H9 (cell line): ENCODE data around the gene AARSD1. TPM values are rescaled to one million over a fixed set of nuclear protein-coding genes. Genes with fewer than 3 reads are reported as not detected.
"Not testable (repeated sequence)": the region's sequence is repeated elsewhere in the genome, so short reads cannot be mapped to it uniquely, and the experiment has no call there.

ENCODE experiments used
- DNase-seq: peaks from one replicate; pipeline ENCODE4 v3.0.0-alpha.2; 2017
- H2AFZ ChIP-seq: one replicate; pipeline ENCODE4 v1.6.1; 2013; ENCODE audit warnings: mild to moderate bottlenecking, low read length, control low read depth, moderate library complexity
- H2AK5ac ChIP-seq: 2 replicates; pipeline ENCODE4 v1.6.1; 2013; ENCODE audit warnings: low read length, control low read depth, mixed read lengths; ENCODE audit not compliant: insufficient read length
- H2BK120ac ChIP-seq: one replicate; pipeline ENCODE4 v1.6.1; 2013; ENCODE audit warnings: low read depth, mild to moderate bottlenecking, low read length, control low read depth, inconsistent platforms; ENCODE audit not compliant: poor library complexity, severe bottlenecking
- H2BK12ac ChIP-seq: 2 replicates; pipeline ENCODE4 v1.6.1; 2013; ENCODE audit warnings: low read length, control low read depth, mixed read lengths, low read depth; ENCODE audit not compliant: insufficient read length
- H2BK15ac ChIP-seq: 2 replicates; pipeline ENCODE4 v1.6.1; 2013; ENCODE audit warnings: low read depth, low read length, control low read depth
- H2BK20ac ChIP-seq: one replicate; pipeline ENCODE4 v1.6.1; 2013; ENCODE audit warnings: low read depth, mild to moderate bottlenecking, low read length, control low read depth, inconsistent platforms; ENCODE audit not compliant: poor library complexity, severe bottlenecking
- H2BK5ac ChIP-seq: 2 replicates; pipeline ENCODE4 v1.6.1; 2013; ENCODE audit warnings: low read length, control low read depth, mixed read lengths; ENCODE audit not compliant: insufficient read length
- H3K14ac ChIP-seq: 2 replicates; pipeline ENCODE4 v1.6.1; 2013; ENCODE audit warnings: low read length, control low read depth; ENCODE audit not compliant: insufficient read depth
- H3K18ac ChIP-seq: 2 replicates; pipeline ENCODE4 v1.6.1; 2013; ENCODE audit warnings: low read depth, mild to moderate bottlenecking, mixed read lengths, low read length, control low read depth; ENCODE audit not compliant: insufficient read length
- H3K23ac ChIP-seq: 2 replicates; pipeline ENCODE4 v1.6.1; 2013; ENCODE audit warnings: low read length, control low read depth, mixed read lengths, low read depth; ENCODE audit not compliant: insufficient read length
- H3K23me2 ChIP-seq: 2 replicates; pipeline ENCODE4 v1.6.1; 2013; ENCODE audit warnings: low read depth, mild to moderate bottlenecking, mixed read lengths, low read length, control low read depth; ENCODE audit not compliant: insufficient read length, poor library complexity, severe bottlenecking
- H3K27ac ChIP-seq: 2 replicates; pipeline ENCODE4 v1.5.1; 2013; ENCODE audit warnings: low read length, control low read depth, mixed read lengths, low read depth; ENCODE audit not compliant: insufficient read length
- H3K27me3 ChIP-seq: 2 replicates; pipeline ENCODE4 v1.6.1; 2013; ENCODE audit warnings: low read length, control low read depth, inconsistent platforms; ENCODE audit not compliant: insufficient read depth
- H3K4ac ChIP-seq: 2 replicates; pipeline ENCODE4 v1.6.1; 2013; ENCODE audit warnings: low read depth, mild to moderate bottlenecking, control low read depth, inconsistent platforms, low read length, moderate library complexity
- H3K4me1 ChIP-seq: 2 replicates; pipeline ENCODE4 v1.6.1; 2013; ENCODE audit warnings: low read length, control low read depth, inconsistent platforms; ENCODE audit not compliant: insufficient read depth
- H3K4me2 ChIP-seq: 2 replicates; pipeline ENCODE4 v1.6.1; 2013; ENCODE audit warnings: low read length, control low read depth, mixed read lengths; ENCODE audit not compliant: insufficient read length, insufficient read depth
- H3K56ac ChIP-seq: 2 replicates; pipeline ENCODE4 v1.6.1; 2013; ENCODE audit warnings: low read depth, mild to moderate bottlenecking, mixed read lengths, low read length, control low read depth; ENCODE audit not compliant: insufficient read length
- H3K79me1 ChIP-seq: 2 replicates; pipeline ENCODE4 v1.6.1; 2013; ENCODE audit warnings: low read depth, mild to moderate bottlenecking, moderate library complexity, low read length, control low read depth, inconsistent platforms; ENCODE audit not compliant: insufficient read depth, poor library complexity, severe bottlenecking
- H3K79me2 ChIP-seq: 2 replicates; pipeline ENCODE4 v1.6.1; 2013; ENCODE audit warnings: low read length, control low read depth, inconsistent platforms; ENCODE audit not compliant: insufficient read depth
- H3K9ac ChIP-seq: 2 replicates; pipeline ENCODE4 v1.6.1; 2013; ENCODE audit warnings: low read length, control low read depth, mixed read lengths; ENCODE audit not compliant: insufficient read length; ENCODE audit errors: extremely low read depth
- H3K9me3 ChIP-seq: one replicate; pipeline ENCODE4 v1.6.1; 2013; ENCODE audit warnings: low read depth, low read length, inconsistent platforms; ENCODE audit not compliant: control insufficient read depth
- H3T11ph ChIP-seq: one replicate; pipeline ENCODE4 v1.6.1; 2013; ENCODE audit warnings: mild to moderate bottlenecking, low read length, control low read depth, inconsistent platforms
- H4K20me1 ChIP-seq: one replicate; pipeline ENCODE4 v1.6.1; 2013; ENCODE audit not compliant: control insufficient read depth, insufficient read length, insufficient read depth
- H4K5ac ChIP-seq: 2 replicates; pipeline ENCODE4 v1.6.1; 2013; ENCODE audit warnings: low read depth, mild to moderate bottlenecking, mixed read lengths, low read length, control low read depth; ENCODE audit not compliant: insufficient read length
- H4K8ac ChIP-seq: replicated peaks from 2 replicates; pipeline ENCODE4 v1.6.1; 2013; ENCODE audit warnings: low read length, control low read depth, mixed read lengths, low read depth; ENCODE audit not compliant: insufficient read length
- H4K91ac ChIP-seq: 2 replicates; pipeline ENCODE4 v1.6.1; 2013; ENCODE audit warnings: low read depth, mild to moderate bottlenecking, moderate library complexity, mixed read lengths, low read length, control low read depth; ENCODE audit not compliant: insufficient read length
- H3K27ac Mint-ChIP-seq, 3 experiments: 2 replicates in 2 of 3; 3 replicates in 1 of 3; pipeline ENCODE4 v1.8.0; 2020 to 2021; ENCODE audit warnings: mixed read lengths in 3 of 3, mild to moderate bottlenecking in 1 of 3, moderate library complexity in 1 of 3
- H3K27me3 Mint-ChIP-seq: 2 replicates; pipeline ENCODE4 v1.8.0; 2021; ENCODE audit warnings: low read depth, mild to moderate bottlenecking, moderate library complexity, mixed read lengths
- H3K36me3 Mint-ChIP-seq, 3 experiments: 2 replicates in 2 of 3; 3 replicates in 1 of 3; pipeline ENCODE4 v1.8.0; 2020 to 2021; ENCODE audit warnings: low read depth in 3 of 3, mixed read lengths in 3 of 3; ENCODE audit not compliant: insufficient read depth in 1 of 3
- H3K4me1 Mint-ChIP-seq, 2 experiments: 2 replicates each; pipeline ENCODE4 v1.8.0; 2020; ENCODE audit warnings: mixed read lengths in 2 of 2
- H3K4me3 Mint-ChIP-seq, 2 experiments: 2 replicates in 1 of 2; 3 replicates in 1 of 2; pipeline ENCODE4 v1.8.0; 2020 to 2021; ENCODE audit warnings: mild to moderate bottlenecking in 2 of 2, mixed read lengths in 2 of 2, moderate library complexity in 1 of 2
- H3K9me3 Mint-ChIP-seq, 2 experiments: 2 replicates in 1 of 2; 3 replicates in 1 of 2; pipeline ENCODE4 v1.8.0; 2020; ENCODE audit warnings: mild to moderate bottlenecking in 2 of 2, mixed read lengths in 2 of 2, moderate library complexity in 1 of 2
- CTCF ChIP-seq: fragments of 200-600 bp; sonication (generic); conservative IDR thresholded peaks from 3 replicates; pipeline ENCODE4 v1.8.0; 2021; ENCODE audit warnings: antibody characterized with exemption, mild to moderate bottlenecking
- WGBS: extraction: QIAGEN DNeasy Blood & Tissue Kit; methylation state at CpG from one replicate; pipeline ENCODE4 v1.1.7; 2013; ENCODE audit warnings: missing lambda C conversion rate, low lambda C conversion rate, mixed read lengths; ENCODE audit not compliant: insufficient read length; ENCODE audit errors: extremely low coverage; 5-methylcytosine and 5-hydroxymethylcytosine counted together
- total RNA-seq: library from RNA; stranded (reverse); gene quantifications from 2 replicates; pipeline ENCODE4 v1.2.1, GENCODE V29; 2021

Gene AARSD1
- total RNA-seq, 1 experiment from 2014 or later = 68.7 TPM

DNA sequence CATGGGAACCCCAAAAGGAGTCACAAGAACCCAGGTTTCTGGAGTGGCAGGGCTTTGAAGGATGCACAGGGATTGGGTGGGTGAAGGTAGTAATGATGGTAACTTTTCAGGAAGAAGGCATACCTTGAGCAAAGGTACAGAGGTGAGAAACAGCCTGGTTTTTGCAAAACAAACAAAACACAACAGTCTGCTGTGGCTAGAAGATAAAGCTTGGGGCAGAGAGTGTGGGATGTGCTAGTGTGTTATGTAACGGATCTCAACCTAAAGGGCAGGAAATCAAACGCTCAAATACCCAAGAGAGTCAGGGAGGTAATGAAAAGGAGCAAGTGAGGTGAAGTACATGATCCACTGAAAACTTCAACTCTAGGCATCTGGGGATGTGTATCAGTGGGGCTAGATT, 11.0 kb upstream of the AARSD1 start:
- no peak overlapping the region for H2BK5ac ChIP-seq
- no peak overlapping the region for H4K5ac ChIP-seq
- no peak overlapping the region for H3K23ac ChIP-seq
- H3K4me2 ChIP-seq = no peak overlapping the region
- H3K79me2 ChIP-seq = no peaks in the 10 kb centered on the region
- H2BK12ac ChIP-seq = no peak overlapping the region
- no peak overlapping the region for H2BK120ac ChIP-seq
- no peaks in the 10 kb centered on the region for H3K79me1 ChIP-seq
- Mint-ChIP-seq H3K4me3 (no peak overlapping the region), H3K4me1 (peaks cover 9 to 12% of the 10 kb centered on the region in 2 experiments), H3K9me3 (no peaks in the 10 kb centered on the region; a peak in 1 of 5 replicates), H3K27me3 (no peaks in the 10 kb centered on the region), H3K27ac (peak overlapping the region in 2 of 3 experiments; percentile 20 to 22; a peak in 2 of 7 replicates), H3K36me3 (peaks cover 0 to 6% (median 3%) of the 10 kb centered on the region in 3 experiments; a peak in 3 of 7 replicates)
- no peak overlapping the region for H4K91ac ChIP-seq
- H3K56ac ChIP-seq = no peak overlapping the region
- no peaks in the 10 kb centered on the region for H3K9me3 ChIP-seq
- no peak for TF ChIP-seq CTCF
- no peak overlapping the region for H3T11ph ChIP-seq
- WGBS = no CpG with 5 or more reads among the region's 2 CpGs
- H3K4me1 ChIP-seq = no peaks in the 10 kb centered on the region
- H4K20me1 ChIP-seq = no peaks in the 10 kb centered on the region
- no peak overlapping the region for H2AFZ ChIP-seq
- H3K4ac ChIP-seq = no peak overlapping the region
- H3K27ac ChIP-seq = no peak overlapping the region
- H2BK15ac ChIP-seq = no peak overlapping the region
- H3K14ac ChIP-seq = no peak overlapping the region
- H3K18ac ChIP-seq = no peak overlapping the region
- H3K9ac ChIP-seq = no peak overlapping the region
- H2AK5ac ChIP-seq = no peak overlapping the region
- H3K23me2 ChIP-seq = peaks cover 6% of the 10 kb centered on the region
- no peaks in the 10 kb centered on the region for H3K27me3 ChIP-seq
- DNase-seq = no peak
- H2BK20ac ChIP-seq = no peak overlapping the region
- no peak overlapping the region for H4K8ac ChIP-seq

DNA sequence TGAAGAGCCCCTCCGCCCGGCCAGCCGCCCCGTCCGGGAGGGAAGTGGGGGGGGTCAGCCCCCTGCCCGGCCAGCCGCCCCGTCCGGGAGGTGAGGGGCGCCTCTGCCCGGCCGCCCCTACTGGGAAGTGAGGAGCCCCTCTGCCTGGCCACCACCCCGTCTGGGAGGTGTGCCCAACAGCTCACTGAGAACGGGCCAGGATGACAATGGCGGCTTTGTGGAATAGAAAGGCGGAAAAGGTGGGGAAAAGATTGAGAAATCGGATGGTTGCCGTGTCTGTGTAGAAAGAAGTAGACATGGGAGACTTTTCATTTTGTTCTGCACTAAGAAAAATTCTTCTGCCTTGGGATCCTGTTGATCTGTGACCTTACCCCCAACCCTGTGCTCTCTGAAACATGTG, 9.1 kb upstream of the AARSD1 start:
- H2AK5ac ChIP-seq, H3K9me3 ChIP-seq, H3K27ac Mint-ChIP-seq, H3K9ac ChIP-seq, H2BK5ac ChIP-seq, H4K8ac ChIP-seq, H3K56ac ChIP-seq, H3K9me3 Mint-ChIP-seq, H3K4me1 ChIP-seq, H2BK20ac ChIP-seq, H3K27me3 ChIP-seq, H3K18ac ChIP-seq, H2BK120ac ChIP-seq, H3K14ac ChIP-seq, H3T11ph ChIP-seq, H3K4me2 ChIP-seq, H3K23ac ChIP-seq, H3K79me1 ChIP-seq, H4K20me1 ChIP-seq, H3K27me3 Mint-ChIP-seq, H3K36me3 Mint-ChIP-seq, H3K4ac ChIP-seq, DNase-seq, H3K4me1 Mint-ChIP-seq, H4K5ac ChIP-seq, H4K91ac ChIP-seq, H3K79me2 ChIP-seq, H2BK12ac ChIP-seq, H3K27ac ChIP-seq, H2BK15ac ChIP-seq, H2AFZ ChIP-seq, H3K23me2 ChIP-seq, H3K4me3 Mint-ChIP-seq: not testable (repeated sequence)
- no CpG with 5 or more reads among the region's 18 CpGs for WGBS
